GM23248 (cell line): ENCODE measurements around the gene SCN1B. TPM values are rescaled to one million over a fixed set of nuclear protein-coding genes. Genes with fewer than 3 reads are reported as not detected.

ENCODE experiments used
- DNase-seq: peaks from one replicate; pipeline ENCODE4 v3.0.0-alpha.2; 2015
- H2AFZ ChIP-seq: fragments of 200-600 bp; sonication (generic); 2 replicates; pipeline ENCODE4 v1.6.1; 2016; ENCODE audit warnings: antibody characterized with exemption
- H3F3A ChIP-seq: fragments of 200-600 bp; sonication (generic); 2 replicates; pipeline ENCODE4 v1.6.1; 2016; ENCODE audit warnings: mild to moderate bottlenecking, antibody characterized with exemption, mixed run types; ENCODE audit not compliant: insufficient read depth
- H3K27ac ChIP-seq: fragments of 200-600 bp; sonication (generic); 2 replicates; pipeline ENCODE4 v1.5.1; 2016; ENCODE audit warnings: mild to moderate bottlenecking
- H3K27me3 ChIP-seq: fragments of 200-600 bp; sonication (generic); replicated peaks from 2 replicates; pipeline ENCODE4 v1.6.1; 2016; ENCODE audit warnings: mild to moderate bottlenecking; ENCODE audit not compliant: insufficient read depth
- H3K36me3 ChIP-seq: fragments of 200-600 bp; sonication (generic); 2 replicates; pipeline ENCODE4 v1.6.1; 2016; ENCODE audit warnings: low read depth, mild to moderate bottlenecking
- H3K4me1 ChIP-seq: fragments of 200-600 bp; sonication (generic); 2 replicates; pipeline ENCODE4 v1.6.1; 2016; ENCODE audit warnings: mild to moderate bottlenecking; ENCODE audit not compliant: insufficient read depth
- H3K4me2 ChIP-seq: fragments of 200-600 bp; sonication (generic); one replicate; pipeline ENCODE4 v1.6.1; 2016; ENCODE audit warnings: mild to moderate bottlenecking; ENCODE audit not compliant: unreplicated experiment
- H3K4me3 ChIP-seq: fragments of 200-600 bp; sonication (generic); 2 replicates; pipeline ENCODE4 v1.5.1; 2016; ENCODE audit warnings: mild to moderate bottlenecking
- H3K79me2 ChIP-seq: fragments of 200-600 bp; sonication (generic); 2 replicates; pipeline ENCODE4 v1.6.1; 2016; ENCODE audit warnings: mild to moderate bottlenecking; ENCODE audit not compliant: insufficient read depth
- H3K9ac ChIP-seq: fragments of 200-600 bp; sonication (generic); 2 replicates; pipeline ENCODE4 v1.6.1; 2016; ENCODE audit warnings: mild to moderate bottlenecking
- H3K9me2 ChIP-seq: fragments of 200-600 bp; sonication (generic); 2 replicates; pipeline ENCODE4 v1.6.1; 2016; ENCODE audit warnings: mixed run types, mild to moderate bottlenecking, moderate library complexity; ENCODE audit not compliant: insufficient read depth
- H3K9me3 ChIP-seq: fragments of 200-600 bp; sonication (generic); one replicate; pipeline ENCODE4 v1.6.1; 2017; ENCODE audit warnings: low read depth
- H4K20me1 ChIP-seq: fragments of 200-600 bp; sonication (generic); 2 replicates; pipeline ENCODE4 v1.6.0; 2016; ENCODE audit not compliant: insufficient read depth
- EZH2 ChIP-seq: fragments of 200-600 bp; sonication (generic); IDR thresholded peaks from 2 replicates; pipeline ENCODE4 v1.6.1; 2018; ENCODE audit warnings: antibody characterized with exemption, mild to moderate bottlenecking; ENCODE audit not compliant: insufficient read depth, poor library complexity, severe bottlenecking
- EZH2phosphoT487 ChIP-seq: fragments of 200-600 bp; sonication (generic); IDR thresholded peaks from 2 replicates; pipeline ENCODE4 v1.6.1; 2018; ENCODE audit warnings: antibody characterized with exemption, moderate library complexity, mild to moderate bottlenecking, low read depth; ENCODE audit not compliant: insufficient read depth
- WGBS, 2 experiments: methylation state at CpG; one replicate each; pipeline ENCODE4 v1.1.6; 2015 to 2017; ENCODE audit warnings: low lambda C conversion rate in 2 of 2, low coverage in 1 of 2; ENCODE audit errors: missing lambda C conversion rate in 2 of 2; 5-methylcytosine and 5-hydroxymethylcytosine counted together
- in situ Hi-C: fragments of 300-500 bp; cut with MboI; formaldehyde crosslinking; loops from 2 replicates; pipeline ENCODE4 v1.15.0; 2020
- polyA plus RNA-seq: library from polyadenylated mRNA; unstranded; fragments of >200 nt; fragmentation: Nextera tagmentation; extraction: Ambion mirVana; gene quantifications from 2 replicates; pipeline ENCODE4 v1.2.1, GENCODE V29; 2016
- total RNA-seq: library from RNA; depleted of rRNA; stranded (reverse); fragments of >200 nt; shearing (Covaris generic); gene quantifications from 2 replicates; pipeline ENCODE4 v1.2.3, GENCODE V29; 2014

SCN1B gene
- total and polyA plus RNA-seq, 2 experiments from 2014 or later, result 1.5 to 1.7 TPM

- Histone ChIP-seq H3K9me3 (no peaks in the 10 kb centered on the region), H3K4me2 (no peak overlapping the region), H3K27me3 (no peaks in the 10 kb centered on the region), H2AFZ (no peak overlapping the region), H3K79me2 (no peaks in the 10 kb centered on the region), H3K27ac (no peak overlapping the region), H4K20me1 (no peaks in the 10 kb centered on the region), H3K36me3 (no peaks in the 10 kb centered on the region), H3K9ac (no peak overlapping the region), H3K4me1 (no peaks in the 10 kb centered on the region), H3F3A (no peaks in the 10 kb centered on the region), H3K9me2 (no peaks in the 10 kb centered on the region), H3K4me3 (no peak overlapping the region)
- in situ Hi-C loops, result no loop called here
- no peak for TF ChIP-seq EZH2phosphoT487
- TF ChIP-seq EZH2, result no peak
- no peak for DNase-seq
- WGBS, 2 experiments, result 62 to 67% methylated on average over 20 to 39 of the region's 39 CpGs
Observed at GRCh38 chr19:35039881-35040825, 9.9 kb downstream of the SCN1B start.

- H3K36me3 ChIP-seq, result no peaks in the 10 kb centered on the region
- H3K9me2 ChIP-seq, result no peaks in the 10 kb centered on the region
- H3K27ac ChIP-seq, result no peak overlapping the region
- H3K79me2 ChIP-seq, result no peaks in the 10 kb centered on the region
- DNase-seq, result no peak
- in situ Hi-C loops, result no loop called here
- H3K4me3 ChIP-seq, result no peak overlapping the region
- H3F3A ChIP-seq, result no peaks in the 10 kb centered on the region
- no peak overlapping the region for H3K9ac ChIP-seq
- H2AFZ ChIP-seq, result no peak overlapping the region
- H3K27me3 ChIP-seq, result no peaks in the 10 kb centered on the region
- no peaks in the 10 kb centered on the region for H4K20me1 ChIP-seq
- WGBS, 2 experiments, result 54 to 57% methylated on average over 11 to 36 of the region's 36 CpGs
- no peaks in the 10 kb centered on the region for H3K4me1 ChIP-seq
- H3K9me3 ChIP-seq, result no peaks in the 10 kb centered on the region
- H3K4me2 ChIP-seq, result no peak overlapping the region
- TF ChIP-seq EZH2phosphoT487 (no peak), EZH2 (no peak)
Observed at GRCh38 chr19:35040826-35041547, 10.7 kb downstream of the SCN1B start.

GRCh38 chr19:35041548-35042055 is 11.3 kb downstream of the SCN1B start, which contains the start of gene HPN:
Gene HPN, plus strand, starts transcription at chr19:35041721. Its CDS starts 786 bp downstream, at chr19:35042507.
- Histone ChIP-seq H3K4me3 (no peak within 1 kb of the TSS), H4K20me1 (no peaks in the 10 kb centered on the region), H3K4me1 (no peaks in the 10 kb centered on the region), H3F3A (no peaks in the 10 kb centered on the region), H3K4me2 (no peak within 1 kb of the TSS), H3K9me3 (no peaks in the 10 kb centered on the region), H3K9me2 (no peaks in the 10 kb centered on the region), H3K79me2 (no peaks in the 10 kb centered on the region), H3K27ac (no peak within 1 kb of the TSS), H3K9ac (no peak within 1 kb of the TSS), H3K36me3 (no peaks in the 10 kb centered on the region), H2AFZ (no peak within 1 kb of the TSS), H3K27me3 (no peaks in the 10 kb centered on the region)
- no peak for DNase-seq
- in situ Hi-C loops, result no loop called here
- 57 to 62% methylated on average over 13 to 19 of the region's 19 CpGs for WGBS, 2 experiments
- no peak for TF ChIP-seq EZH2phosphoT487
- no peak for TF ChIP-seq EZH2

GRCh38 chr19:35042056-35042730 is 11.9 kb downstream of the SCN1B start:
- H3K9ac ChIP-seq, result no peak overlapping the region
- no peaks in the 10 kb centered on the region for H3K27me3 ChIP-seq
- H3K4me1 ChIP-seq, result no peaks in the 10 kb centered on the region
- H3K4me3 ChIP-seq, result no peak overlapping the region
- H3K9me2 ChIP-seq, result no peaks in the 10 kb centered on the region
- no peak for DNase-seq
- no peak overlapping the region for H3K4me2 ChIP-seq
- H3K79me2 ChIP-seq, result no peaks in the 10 kb centered on the region
- in situ Hi-C loops, result no loop called here
- no peak for TF ChIP-seq EZH2phosphoT487
- TF ChIP-seq EZH2, result no peak
- H3K27ac ChIP-seq, result no peak overlapping the region
- WGBS, 2 experiments, result 64 to 66% methylated on average over 14 of the region's 14 CpGs
- no peaks in the 10 kb centered on the region for H3K36me3 ChIP-seq
- H4K20me1 ChIP-seq, result no peaks in the 10 kb centered on the region
- no peaks in the 10 kb centered on the region for H3F3A ChIP-seq
- H3K9me3 ChIP-seq, result no peaks in the 10 kb centered on the region
- H2AFZ ChIP-seq, result no peak overlapping the region
